ENCODE data around the gene MAP4K4.

MAP4K4 gene

GRCh38 chr2:101762451-101763171 lies 65.1 kb downstream of the MAP4K4 start:
- no peaks in the 10 kb centered on the region for H3K9me2 ChIP-seq (replicated peaks; ENCODE audit: low read depth, low read length)
- H3K9me3 ChIP-seq (ENCODE audit: insufficient read depth, low read depth, low read length) = no peaks in the 10 kb centered on the region
- no peaks in the 10 kb centered on the region for H3K27me3 ChIP-seq (ENCODE audit: insufficient read depth, low read length, poor library complexity, severe bottlenecking)
- no peak overlapping the region for H3K4me3 ChIP-seq (ENCODE audit: low read length, poor library complexity, severe bottlenecking)
- no peak overlapping the region for H3K9ac ChIP-seq (ENCODE audit: low read depth, low read length, poor library complexity, severe bottlenecking)
- H4K20me1 ChIP-seq (ENCODE audit: insufficient read depth, low read length, poor library complexity, severe bottlenecking) = peaks cover 73% of the 10 kb centered on the region
- H3K79me2 ChIP-seq (ENCODE audit: insufficient read depth, low read length) = peaks cover 93% of the 10 kb centered on the region
- no peak overlapping the region for H2AFZ ChIP-seq (ENCODE audit: low read length)
- peaks cover 7% of the 10 kb centered on the region for H3K4me1 ChIP-seq (ENCODE audit: insufficient read depth, low read length, poor library complexity, severe bottlenecking)
- TF ChIP-seq, protein P1, sequence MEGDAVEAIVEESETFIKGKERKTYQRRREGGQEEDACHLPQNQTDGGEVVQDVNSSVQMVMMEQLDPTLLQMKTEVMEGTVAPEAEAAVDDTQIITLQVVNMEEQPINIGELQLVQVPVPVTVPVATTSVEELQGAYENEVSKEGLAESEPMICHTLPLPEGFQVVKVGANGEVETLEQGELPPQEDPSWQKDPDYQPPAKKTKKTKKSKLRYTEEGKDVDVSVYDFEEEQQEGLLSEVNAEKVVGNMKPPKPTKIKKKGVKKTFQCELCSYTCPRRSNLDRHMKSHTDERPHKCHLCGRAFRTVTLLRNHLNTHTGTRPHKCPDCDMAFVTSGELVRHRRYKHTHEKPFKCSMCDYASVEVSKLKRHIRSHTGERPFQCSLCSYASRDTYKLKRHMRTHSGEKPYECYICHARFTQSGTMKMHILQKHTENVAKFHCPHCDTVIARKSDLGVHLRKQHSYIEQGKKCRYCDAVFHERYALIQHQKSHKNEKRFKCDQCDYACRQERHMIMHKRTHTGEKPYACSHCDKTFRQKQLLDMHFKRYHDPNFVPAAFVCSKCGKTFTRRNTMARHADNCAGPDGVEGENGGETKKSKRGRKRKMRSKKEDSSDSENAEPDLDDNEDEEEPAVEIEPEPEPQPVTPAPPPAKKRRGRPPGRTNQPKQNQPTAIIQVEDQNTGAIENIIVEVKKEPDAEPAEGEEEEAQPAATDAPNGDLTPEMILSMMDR (conservative IDR thresholded peaks at IDR 0.05; ENCODE audit: low read length) = no peak
- no peak for TF ChIP-seq EZH2phosphoT487 (IDR thresholded peaks at IDR 0.05; ENCODE audit: borderline replicate concordance)
- no peaks in the 10 kb centered on the region for H3F3A ChIP-seq (ENCODE audit: low read depth)
- peaks cover 4% of the 10 kb centered on the region; the same call in 1 of the 2 replicates for H3K36me3 ChIP-seq (ENCODE audit: insufficient read depth, low read length)
- H3K4me2 ChIP-seq (ENCODE audit: low read depth, low read length, poor library complexity, severe bottlenecking) = no peak overlapping the region

DNA sequence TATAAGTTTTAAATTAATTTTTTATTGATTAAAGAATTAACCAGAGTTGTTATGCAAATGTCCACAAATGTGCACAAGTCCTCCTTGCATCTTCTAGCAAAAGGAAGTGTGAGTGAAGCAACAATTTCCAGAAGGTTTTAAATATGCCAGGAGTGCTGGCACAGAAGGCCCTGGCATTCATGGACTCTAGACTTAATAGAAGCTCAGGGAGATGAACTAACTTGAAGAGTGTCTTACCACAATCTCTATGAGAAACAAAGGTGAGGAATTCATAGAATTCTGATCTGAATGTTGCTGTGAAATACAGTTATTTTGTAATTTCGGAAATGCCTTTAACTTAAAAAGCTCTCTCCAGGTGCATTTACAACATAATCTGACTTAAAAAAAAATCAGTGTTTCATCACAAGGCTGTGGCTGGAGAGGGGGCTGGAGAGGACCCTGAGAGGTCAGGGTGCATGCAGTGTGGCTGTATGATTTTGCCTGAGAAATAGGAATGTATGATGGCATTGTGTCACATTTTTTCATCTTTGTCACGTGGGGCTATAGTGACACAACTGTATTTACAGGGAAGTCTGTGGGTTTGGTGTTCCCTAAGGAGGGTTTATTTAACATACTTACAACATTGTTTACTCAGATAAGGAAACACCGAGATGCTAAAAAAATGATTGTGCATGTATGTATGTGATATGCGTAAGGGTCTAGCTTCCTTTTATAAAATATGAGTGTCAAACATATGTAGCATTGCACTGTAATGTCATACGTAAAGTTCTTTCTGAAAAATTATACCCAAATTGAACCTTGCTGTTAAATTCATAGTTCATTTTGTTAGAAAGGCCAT lies 66.2 kb downstream of the MAP4K4 start:
- H3K9me2 ChIP-seq (replicated peaks; ENCODE audit: low read depth, low read length) = no peaks in the 10 kb centered on the region
- H3K9me3 ChIP-seq (ENCODE audit: insufficient read depth, low read depth, low read length) = no peaks in the 10 kb centered on the region
- TF ChIP-seq, protein P1 (conservative IDR thresholded peaks at IDR 0.05; ENCODE audit: low read length) = no peak
- no peak for TF ChIP-seq EZH2phosphoT487 (IDR thresholded peaks at IDR 0.05; ENCODE audit: borderline replicate concordance)
- no peak overlapping the region for H3K4me3 ChIP-seq (ENCODE audit: low read length, poor library complexity, severe bottlenecking)
- H3F3A ChIP-seq (ENCODE audit: low read depth) = no peaks in the 10 kb centered on the region
- H3K27me3 ChIP-seq (ENCODE audit: insufficient read depth, low read length, poor library complexity, severe bottlenecking) = no peaks in the 10 kb centered on the region
- peaks cover 5% of the 10 kb centered on the region for H3K4me1 ChIP-seq (ENCODE audit: insufficient read depth, low read length, poor library complexity, severe bottlenecking)
- no peak overlapping the region for H3K9ac ChIP-seq (ENCODE audit: low read depth, low read length, poor library complexity, severe bottlenecking)
- no peak overlapping the region for H2AFZ ChIP-seq (ENCODE audit: low read length)
- H3K4me2 ChIP-seq (ENCODE audit: low read depth, low read length, poor library complexity, severe bottlenecking) = no peak overlapping the region
- H3K79me2 ChIP-seq (ENCODE audit: insufficient read depth, low read length) = peaks cover 93% of the 10 kb centered on the region
- H4K20me1 ChIP-seq (ENCODE audit: insufficient read depth, low read length, poor library complexity, severe bottlenecking) = peaks cover 74% of the 10 kb centered on the region
- H3K36me3 ChIP-seq (ENCODE audit: insufficient read depth, low read length) = peaks cover 4% of the 10 kb centered on the region; the same call in 1 of the 2 replicates

DNA sequence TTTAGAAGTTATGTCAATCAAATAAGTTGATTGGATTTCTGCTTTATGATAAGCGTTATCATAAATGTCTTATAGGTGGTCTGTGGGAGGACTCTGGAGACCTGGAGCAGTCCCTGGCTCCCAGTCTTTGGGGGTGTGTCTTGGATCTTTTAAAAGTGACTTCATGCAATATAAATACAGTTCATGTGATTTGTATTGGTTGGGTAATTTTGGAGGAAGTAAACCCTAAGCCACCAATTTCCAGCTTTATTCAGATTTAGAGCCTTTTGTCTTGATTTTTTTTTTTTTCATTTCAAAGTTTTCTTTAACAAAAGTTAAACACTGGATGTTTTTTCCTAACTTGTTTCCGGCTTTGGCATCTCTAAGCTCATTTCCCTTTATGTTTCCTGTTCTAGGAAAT lies 68.8 kb downstream of the MAP4K4 start:
- Histone ChIP-seq H3K4me1 (ENCODE audit: insufficient read depth, low read length, poor library complexity, severe bottlenecking) (peaks cover 17% of the 10 kb centered on the region), H3K4me2 (ENCODE audit: low read depth, low read length, poor library complexity, severe bottlenecking) (no peak overlapping the region), H3K79me2 (ENCODE audit: insufficient read depth, low read length) (peaks cover 100% of the 10 kb centered on the region), H3K9me3 (ENCODE audit: insufficient read depth, low read depth, low read length) (no peaks in the 10 kb centered on the region), H3F3A (ENCODE audit: low read depth) (no peaks in the 10 kb centered on the region), H2AFZ (ENCODE audit: low read length) (no peak overlapping the region), H3K4me3 (ENCODE audit: low read length, poor library complexity, severe bottlenecking) (no peak overlapping the region), H4K20me1 (ENCODE audit: insufficient read depth, low read length, poor library complexity, severe bottlenecking) (peaks cover 84% of the 10 kb centered on the region), H3K9me2 (replicated peaks; ENCODE audit: low read depth, low read length) (no peaks in the 10 kb centered on the region), H3K9ac (ENCODE audit: low read depth, low read length, poor library complexity, severe bottlenecking) (no peak overlapping the region), H3K36me3 (ENCODE audit: insufficient read depth, low read length) (peaks cover 4% of the 10 kb centered on the region; the same call in 1 of the 2 replicates), H3K27me3 (ENCODE audit: insufficient read depth, low read length, poor library complexity, severe bottlenecking) (no peaks in the 10 kb centered on the region)
- TF ChIP-seq, protein P1 (conservative IDR thresholded peaks at IDR 0.05; ENCODE audit: low read length) = no peak
- TF ChIP-seq EZH2phosphoT487 (IDR thresholded peaks at IDR 0.05; ENCODE audit: borderline replicate concordance) = no peak
